DMS 273 treated with DMSO at 0.1 percent for 48 hours (cell line): ENCODE data around the gene MRPL39.
"Not testable (repeated sequence)": the region's sequence is repeated elsewhere in the genome, so short reads cannot be mapped to it uniquely, and the experiment has no call there.

Source experiments
- DNase-seq: peaks from one replicate; lab custom pipeline; 2025; lab: John Stamatoyannopoulos, UW

MRPL39 gene

DNA sequence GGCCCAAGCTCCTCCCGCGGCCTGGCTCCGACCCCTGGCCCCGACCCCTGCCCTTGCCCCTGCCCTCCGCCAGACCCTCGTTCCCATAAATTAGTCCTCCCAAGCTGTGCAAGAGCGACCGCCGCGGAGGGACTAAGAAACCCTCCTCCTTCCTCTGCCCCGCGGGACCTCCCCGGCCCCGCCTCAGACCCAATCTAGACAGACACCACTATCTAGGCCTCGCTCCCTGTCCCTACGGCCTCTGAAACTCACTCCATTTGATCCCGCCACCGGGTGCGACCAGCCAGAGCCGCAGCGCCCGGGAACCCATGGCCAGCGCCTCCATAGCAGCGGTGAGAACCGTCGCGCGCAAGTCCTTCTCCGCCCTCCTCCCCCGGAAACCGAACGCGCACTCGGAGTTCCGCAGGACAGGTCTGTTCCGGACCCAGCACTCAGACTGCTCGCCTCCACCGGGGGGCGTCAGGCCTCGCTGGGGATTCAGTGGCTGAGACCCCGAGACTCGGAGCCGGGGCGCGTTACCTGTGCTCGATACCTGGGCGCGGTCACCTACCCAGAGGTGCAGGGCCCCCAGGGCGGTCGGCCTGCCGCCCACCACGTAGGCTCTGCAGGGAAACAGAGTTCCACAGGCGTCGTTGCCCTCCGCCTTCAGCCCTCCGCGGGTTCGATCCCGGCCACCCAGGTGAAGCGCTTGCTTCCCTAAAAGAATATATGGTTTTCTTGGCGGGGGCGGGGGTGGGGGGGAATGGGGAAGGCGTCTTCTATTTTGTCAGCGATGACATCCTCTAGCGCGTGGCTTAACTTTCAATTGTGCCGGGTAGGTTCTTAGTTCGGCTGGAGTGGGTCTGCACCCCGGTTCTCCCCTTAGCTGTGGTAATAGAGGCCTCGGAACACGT is at the start of gene MRPL39:
Gene MRPL39, minus strand, starts transcription at position 331 of the 893 bp plus-strand sequence. Its CDS starts 6 bp downstream, at position 325.
- peak; percentile 24 for DNase-seq

DNA sequence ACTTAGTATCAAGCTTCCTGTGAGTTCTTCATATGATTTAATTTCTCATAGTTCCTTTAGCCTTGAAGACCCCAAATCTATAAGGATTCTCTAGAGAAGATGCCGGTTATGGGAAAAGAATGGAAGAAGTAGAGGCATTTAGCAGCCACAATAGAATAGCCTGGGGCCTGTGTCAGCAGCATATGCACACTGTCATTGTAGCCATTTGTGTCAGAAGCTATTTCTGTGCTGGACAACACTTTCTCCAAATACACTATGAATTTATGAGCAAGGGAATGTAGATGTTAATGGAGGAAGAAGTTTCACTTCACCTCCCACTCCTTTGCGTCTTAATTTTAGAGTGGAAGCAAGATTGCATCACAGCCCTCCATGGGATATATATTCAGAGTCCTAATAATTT is 49.1 kb upstream of the MRPL39 start:
- no peak for DNase-seq

DNA sequence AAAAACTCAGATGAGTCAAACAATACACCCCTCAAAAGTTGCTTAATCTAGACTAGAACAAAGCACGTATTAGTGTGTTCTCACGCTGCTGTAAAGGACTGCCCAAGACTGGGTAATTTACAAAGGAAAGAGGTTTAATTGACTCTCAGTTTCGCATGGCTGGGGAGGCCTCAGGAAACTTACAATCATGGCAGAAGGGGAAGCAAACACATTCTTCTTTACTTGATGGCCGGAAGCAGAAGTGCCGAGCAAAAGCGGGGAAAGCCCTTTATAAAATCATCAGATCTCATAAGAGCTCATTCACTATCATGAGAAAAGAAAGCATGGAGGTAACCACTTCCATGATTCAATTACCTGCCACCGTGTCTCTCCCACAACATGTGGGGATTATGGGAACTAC is 41.9 kb upstream of the MRPL39 start:
- no peak for DNase-seq

DNA sequence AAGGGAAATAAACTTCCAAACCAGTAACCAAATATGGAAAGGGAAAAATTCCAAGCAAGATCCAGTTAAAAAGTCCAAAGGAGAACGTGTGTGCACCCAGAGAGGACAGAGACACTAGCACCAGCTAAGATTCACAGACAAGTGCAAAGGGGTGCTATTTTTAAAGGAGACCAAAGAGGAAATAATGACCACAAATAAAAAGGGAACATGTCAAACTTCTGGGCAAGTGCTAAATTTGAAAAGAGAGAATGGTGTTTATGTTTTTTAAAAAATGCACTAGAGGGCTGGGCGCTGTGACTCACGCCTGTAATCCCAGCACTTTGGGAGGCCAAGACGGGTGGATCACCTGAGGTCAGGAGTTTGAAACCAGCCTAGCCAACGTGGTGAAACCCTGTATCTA is 40.4 kb upstream of the MRPL39 start:
- DNase-seq, result no peak

DNA sequence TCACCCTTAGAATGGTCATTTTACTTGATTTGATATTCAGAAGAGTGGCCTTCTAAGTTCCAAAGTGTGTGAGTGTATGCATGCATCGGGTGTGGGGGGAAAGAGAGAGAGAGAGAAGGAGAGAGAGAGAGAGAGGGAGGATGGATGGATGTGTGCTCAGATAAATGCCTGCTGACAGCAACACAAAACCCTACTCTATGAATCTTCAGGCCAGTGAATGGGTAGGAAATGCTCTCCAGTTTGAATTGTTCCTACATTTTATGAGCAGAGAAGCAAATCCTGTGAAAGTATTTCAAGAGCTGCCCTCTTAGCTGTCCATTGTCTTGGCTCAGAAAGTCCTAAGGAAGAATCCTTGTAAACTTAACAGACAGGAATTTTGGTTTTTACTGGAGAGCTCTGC is 39.2 kb upstream of the MRPL39 start:
- DNase-seq, result no peak

DNA sequence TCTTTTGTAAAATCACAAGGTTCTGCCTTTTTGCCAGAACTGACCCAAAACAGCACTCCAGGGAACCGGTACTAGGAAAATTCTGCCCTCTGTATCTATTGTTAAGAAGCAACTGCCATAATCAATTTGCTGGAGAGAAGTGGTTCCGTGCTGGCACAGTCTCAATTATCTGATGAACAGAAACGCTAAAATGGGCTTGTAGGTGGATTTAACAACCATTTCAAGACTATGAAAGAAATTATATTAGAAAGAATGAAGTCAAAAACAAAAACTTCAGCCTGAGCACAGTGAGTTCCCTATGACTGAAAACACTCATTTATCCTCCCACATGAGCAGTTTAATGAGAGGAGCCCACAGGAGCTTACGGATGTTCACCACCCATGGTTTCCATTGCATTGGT is 36.2 kb upstream of the MRPL39 start:
- no peak for DNase-seq

DNA sequence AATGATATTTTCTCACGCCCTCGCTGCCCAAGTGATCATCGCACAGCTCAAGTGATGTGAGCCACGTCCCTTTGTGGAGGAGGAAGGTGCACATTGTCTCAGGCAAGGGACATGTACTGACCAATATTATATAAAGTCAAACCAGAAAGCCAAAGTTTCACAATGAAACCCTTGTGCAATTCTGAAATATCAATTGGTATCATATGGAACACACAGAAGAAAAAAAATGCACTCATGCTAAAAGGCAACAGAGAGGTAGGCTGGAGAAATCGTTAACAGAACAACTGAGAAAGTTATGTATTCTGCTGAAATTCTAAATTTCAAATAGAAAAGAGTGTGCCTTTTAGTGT is 33.6 kb upstream of the MRPL39 start:
- no peak for DNase-seq

DNA sequence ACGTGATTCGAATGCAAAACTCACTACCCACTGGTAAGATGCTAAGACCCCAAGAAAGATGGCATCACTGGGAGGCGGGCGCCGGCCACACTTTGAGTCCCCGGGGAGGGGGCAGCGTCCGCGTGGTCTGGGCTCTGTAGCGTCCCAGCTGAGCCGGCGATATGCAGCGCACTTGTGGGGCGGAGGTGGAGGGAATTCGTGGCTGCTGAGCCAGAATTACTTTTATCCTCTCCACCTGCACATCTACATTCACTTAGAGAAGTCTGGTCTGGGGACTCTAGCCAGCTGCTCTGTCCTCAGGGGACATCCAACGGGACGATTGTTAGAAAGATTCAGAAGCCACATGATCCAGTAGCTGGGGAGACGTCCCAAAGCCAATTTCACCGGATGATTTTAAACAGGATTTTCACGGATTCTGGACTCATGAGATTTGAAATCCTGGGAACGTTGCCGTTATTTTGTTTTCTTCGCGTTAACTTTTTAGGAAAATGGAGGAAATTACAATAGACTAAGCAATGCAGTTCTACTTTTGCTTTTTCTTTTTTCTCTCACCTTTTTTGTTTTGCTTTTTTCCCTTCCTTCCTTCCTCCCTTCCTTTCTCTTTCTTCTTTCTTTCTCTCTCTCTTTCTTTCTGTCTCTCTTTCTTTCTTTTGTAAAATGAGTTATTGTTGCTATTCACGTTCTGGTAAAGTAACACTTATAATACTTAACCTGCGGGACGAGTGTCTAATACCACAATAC is 33.1 kb upstream of the MRPL39 start:
- DNase-seq, result no peak

DNA sequence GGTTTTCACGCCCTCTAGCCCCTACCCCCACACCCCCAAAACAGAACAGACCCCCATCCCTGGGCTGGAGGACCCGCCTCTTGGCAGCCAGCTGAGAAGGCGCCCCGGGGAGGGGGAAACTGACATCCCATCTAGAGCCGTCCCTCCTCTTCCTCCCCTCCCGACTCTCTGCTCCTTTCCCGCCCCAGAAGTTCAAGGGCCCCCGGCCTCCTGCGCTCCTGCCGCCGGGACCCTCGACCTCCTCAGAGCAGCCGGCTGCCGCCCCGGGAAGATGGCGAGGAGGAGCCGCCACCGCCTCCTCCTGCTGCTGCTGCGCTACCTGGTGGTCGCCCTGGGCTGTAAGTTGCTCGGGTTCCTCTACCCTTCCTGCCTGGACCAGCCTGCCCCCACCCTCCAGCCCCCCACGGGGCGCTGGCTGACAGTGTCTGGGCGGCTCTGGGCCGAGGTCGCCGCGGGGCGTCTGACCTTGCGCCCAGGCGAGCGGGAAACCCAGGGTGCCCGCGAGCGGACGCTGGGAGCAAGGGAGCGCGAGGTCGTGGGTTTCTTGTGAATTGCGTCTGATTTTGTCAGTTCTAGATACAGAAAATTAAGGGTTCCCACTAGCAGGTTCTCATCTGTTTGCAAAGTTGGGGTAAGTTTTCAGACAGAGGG is 32.4 kb upstream of the MRPL39 start:
- no peak for DNase-seq

DNA sequence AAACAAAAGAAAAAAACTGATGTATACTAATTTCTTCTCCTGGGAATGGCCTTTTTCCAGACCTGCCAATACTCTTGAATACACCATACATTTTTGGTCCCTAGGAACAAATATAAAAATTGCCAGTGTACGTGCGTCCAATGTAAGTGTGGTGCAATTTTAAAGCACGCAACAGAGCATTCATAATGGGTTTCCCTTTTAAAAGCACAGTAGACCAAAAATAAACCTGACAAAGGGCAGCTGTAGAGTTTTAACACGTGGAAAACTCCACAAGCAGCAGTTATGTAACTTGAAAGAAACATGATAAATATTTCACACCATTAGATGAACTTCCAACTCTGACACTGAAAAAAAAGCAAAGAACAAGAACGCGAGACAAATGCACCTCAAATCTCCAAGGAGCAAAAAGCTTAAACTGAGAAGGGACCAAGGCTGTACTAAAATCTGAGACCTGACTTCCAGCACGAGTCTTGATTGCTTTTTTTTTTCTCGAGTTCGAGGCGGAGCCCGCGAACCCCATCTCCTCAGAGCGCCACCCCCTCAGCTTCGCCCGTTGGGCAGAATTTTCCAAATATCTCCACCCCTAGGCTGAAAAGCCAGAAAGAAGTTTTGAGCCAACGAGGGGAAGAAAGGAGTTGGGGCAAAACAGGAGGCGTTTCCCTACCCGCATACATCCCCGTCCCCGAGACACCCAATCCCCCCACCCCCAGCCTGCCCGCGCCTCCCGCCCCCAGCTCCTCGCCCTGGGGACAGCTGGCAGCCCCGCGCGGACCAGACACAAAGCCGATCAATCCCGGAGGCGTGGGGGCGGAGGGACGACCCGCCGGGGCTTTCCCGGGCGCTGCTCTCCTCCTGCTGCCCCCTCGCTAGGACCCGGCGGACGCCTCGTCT is 31.6 kb upstream of the MRPL39 start, which contains the start of gene JAM2:
Gene JAM2, plus strand, starts transcription at position 599 of the 891 bp plus-strand sequence. CDS start 564 bp downstream, outside the sequence.
- no peak for DNase-seq

DNA sequence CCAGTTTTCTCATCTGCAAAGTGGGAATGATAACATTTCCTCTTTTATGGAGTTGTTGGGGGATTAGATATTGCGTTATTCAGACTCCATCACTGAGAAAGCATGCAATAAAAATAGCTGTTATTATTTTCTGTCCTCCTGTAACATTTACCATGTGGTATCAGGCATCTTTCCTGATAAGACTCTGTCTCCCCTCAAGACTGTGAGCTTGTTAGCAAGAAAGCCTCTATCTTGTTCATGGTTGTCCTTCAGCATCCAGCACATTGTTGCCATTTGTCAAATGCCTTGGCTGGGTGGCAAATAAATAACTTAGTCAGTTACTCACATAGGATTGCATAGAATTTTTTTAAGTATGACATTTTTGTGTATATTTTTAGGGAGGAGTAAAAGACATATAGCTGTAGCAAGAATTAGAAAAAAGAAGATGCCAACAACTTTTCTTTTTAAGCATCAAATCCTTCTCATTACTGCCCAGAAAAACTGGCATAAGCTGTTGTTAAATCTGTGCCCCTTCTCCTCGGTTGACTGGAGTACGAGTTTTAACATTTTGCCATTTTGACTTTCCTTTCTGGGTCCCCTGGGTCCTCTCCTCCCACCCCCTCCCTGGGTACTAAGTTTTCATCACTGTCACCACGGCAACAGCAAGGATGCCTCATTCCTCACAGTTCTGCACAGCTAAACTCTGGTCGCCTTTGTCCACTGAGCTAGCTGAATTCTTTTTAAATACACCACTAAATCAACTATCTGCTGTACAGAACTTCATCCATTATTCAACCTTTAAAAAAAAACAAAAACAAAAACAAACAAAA is 30.8 kb upstream of the MRPL39 start:
- no peak for DNase-seq

DNA sequence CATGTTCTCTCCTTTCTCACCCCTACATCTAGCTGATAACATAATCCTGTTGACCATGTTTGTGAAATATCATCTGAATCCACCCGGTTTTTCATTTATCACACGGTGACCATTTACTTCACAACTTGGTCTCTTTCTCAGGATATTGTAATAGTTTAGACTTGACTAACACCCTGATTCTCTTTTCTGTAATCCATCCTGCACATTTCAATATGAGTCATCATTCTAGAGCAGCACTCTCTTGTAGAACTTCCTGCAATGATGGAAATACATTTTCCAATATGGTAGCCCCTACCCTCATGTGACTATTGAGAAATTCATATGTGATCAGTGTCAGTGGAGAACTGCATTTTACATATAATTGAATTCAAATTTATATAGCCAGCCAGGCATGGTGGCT is 29.4 kb upstream of the MRPL39 start:
- DNase-seq, result no peak

DNA sequence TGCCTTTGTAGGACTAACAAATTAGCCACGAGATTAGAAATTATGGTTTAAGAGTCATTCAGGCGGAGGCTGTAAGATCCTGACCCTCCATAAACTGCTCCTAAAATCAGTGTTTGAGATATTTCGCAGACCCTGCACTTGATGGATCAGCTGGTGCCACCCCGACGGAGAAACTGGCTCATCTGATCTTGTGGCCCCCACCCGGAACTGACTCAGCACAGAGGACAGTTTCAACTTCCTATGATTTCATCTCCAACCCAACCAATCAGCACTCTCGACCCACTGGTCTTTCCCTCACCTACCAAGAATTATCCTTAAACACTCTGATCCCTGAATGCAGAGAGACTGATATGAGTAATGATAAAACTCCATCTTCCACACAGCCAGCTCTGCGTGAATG is 28.0 kb upstream of the MRPL39 start:
- no peak for DNase-seq

DNA sequence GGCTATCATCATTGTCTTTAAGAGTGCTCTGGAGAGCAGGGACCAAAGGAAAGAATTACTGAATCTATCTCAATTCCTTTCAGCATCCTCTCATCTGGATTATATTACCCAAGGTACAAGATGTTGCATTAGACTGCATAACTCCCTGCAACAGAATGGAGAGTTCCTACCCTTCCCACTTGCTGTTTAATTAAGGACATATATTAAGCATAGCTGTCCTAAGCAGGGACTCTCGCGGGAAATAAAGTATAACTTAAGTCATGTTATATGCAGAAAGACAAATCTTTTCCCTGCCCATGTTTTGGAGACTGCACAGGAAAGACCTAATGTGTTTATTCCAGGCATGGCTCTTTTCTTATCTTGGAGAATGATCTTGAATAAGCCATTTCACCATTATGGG is 25.0 kb upstream of the MRPL39 start:
- no peak for DNase-seq

DNA sequence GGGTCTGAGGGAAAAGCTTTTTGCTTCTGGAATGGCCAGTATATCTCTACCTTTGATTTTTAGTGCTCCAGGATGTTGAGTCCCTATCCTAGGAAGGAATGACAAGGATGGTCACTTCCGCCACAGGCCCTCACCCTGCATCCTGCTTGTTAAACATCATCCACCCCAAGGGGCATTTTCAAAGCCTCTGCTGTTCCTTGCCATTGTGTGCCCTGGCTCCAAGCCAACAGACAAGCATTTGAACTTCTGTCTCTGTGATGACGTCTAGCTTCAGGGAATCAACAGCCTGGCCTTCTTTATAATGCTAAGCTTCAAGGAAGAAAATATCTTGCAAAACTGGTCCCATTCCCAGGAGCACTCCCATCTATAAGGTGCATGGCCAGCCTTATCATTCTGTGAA is 19.5 kb upstream of the MRPL39 start:
- no peak for DNase-seq

DNA sequence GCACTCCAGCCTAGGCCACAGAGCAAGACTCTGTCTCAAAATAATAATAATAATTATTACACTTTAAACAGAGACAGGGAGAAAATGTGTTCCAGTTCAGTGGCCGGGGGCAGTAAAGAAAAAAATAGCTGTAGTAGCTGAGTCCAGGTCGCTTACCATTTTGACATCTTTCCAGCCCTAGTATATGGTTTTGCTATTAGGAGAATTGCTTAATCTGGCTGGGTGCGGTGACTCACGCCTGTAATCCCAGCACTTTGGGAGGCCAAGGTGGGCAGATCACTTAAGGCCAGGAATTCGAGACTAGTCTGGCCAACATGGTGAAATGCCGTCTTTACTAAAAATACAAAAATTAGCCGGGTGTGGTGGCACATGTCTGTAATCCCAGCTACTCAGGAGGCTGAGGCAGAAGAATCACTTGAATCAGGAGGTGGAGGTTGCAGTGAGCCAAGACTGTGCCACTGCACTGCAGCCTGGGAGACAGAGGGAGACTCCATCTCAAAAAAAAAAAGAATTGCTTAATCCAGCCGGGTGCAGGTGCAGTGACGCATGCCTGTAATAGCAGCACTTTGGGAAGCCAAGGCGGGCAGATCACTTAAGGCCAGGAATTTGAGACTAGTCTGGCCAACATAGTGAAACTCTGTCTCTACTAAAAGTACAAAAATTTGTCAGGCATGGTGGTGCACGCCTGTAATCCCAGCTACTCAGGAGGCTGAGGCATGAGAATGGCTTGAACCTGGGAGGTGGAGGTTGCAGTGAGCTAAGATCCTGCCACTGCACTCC is 18.7 kb upstream of the MRPL39 start:
- not testable (repeated sequence) for DNase-seq

DNA sequence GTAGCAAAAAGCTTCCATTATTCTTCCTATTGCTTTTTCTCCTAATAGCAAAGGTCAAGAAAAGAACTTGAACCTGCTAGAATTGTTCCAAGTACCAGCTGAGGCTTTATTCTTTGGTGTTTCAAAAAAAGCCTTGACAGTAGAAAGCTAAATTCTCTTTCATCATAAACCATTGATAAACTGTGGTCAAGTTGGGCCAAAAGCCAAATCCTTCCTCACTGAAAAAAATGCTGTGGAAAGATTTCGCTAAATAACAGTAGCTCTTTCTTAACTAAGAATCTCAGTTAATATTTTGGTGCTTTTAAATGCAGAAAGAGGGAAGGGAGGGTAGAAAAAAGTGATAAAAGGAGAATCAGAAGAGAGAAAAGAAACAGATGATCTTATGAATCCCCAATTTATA is 17.8 kb upstream of the MRPL39 start:
- DNase-seq, result no peak

DNA sequence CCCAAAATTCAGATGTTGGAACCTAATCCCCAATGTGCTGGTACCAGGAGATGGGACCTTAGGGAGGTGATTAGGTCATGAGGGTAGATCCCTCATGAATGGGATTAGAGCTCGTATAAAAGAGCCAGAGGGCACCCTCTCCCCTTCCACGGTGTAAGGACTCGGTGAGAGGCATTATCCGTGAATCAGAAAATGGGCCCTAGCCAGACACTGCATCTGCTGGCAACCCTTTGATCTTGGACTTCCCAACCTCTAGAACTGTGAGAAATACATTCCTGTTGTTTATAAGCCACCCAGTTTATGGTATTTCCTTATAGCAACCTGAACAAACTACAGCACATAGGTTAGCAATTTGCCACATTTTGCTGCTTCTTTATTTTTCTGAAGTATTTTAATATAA is 17.2 kb upstream of the MRPL39 start:
- DNase-seq, result no peak

DNA sequence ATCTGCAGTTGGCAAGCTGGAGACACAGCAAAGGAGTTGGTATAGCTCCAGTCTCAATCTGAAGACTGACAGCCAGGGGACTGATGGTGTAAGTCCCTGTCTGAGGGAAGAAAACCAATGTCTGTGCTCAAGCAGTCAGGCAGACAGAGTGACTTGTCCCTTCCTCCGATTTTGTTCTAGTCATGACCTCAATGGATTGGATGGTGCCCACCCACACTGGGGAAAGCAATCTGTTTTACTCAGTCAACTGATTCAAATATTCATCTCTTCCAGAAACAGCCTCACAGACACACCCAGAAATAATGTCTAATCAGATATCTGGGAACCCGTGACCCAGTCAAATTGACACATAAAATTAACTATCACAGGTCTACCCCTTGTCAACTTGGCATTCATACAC is 11.9 kb upstream of the MRPL39 start:
- no peak for DNase-seq

DNA sequence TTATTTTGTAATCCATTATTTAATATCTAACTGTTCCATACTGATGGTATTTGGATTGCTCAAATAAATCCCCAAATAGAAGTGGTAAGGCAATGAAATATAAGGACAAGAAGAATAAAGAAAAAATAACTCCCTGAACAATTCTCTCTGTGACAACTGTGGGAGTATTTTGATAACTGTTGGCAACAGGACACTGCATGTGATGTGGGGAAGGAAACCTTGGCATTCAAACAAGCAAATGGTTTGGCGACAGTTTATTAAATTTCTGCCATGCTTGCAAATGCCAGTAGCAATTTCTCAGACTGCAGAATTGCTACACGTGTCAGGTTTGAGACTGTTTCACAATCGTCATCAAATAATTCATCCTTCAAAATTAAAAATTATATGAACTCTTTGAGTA is 8.6 kb upstream of the MRPL39 start:
- no peak for DNase-seq
